Activated CD4-positive, CD25-positive, alpha-beta regulatory T cell treated with anti-CD3 and anti-CD28 coated beads, Interleukin-2, amount 50 U/mL, for 24 hours (primary cell): ENCODE measurements around the gene SLC22A16.
"Not testable (repeated sequence)": the region's sequence is repeated elsewhere in the genome, so short reads cannot be mapped to it uniquely, and the experiment has no call there.

Experiments
- ATAC-seq, 2 donors: fragments of 150-1000 bp; cut with Tn5 transposase; one replicate each; pipeline ENCODE4 v1.10.0; 2021; ENCODE audit warnings: mild to moderate bottlenecking in 1 of 2, moderate library complexity in 1 of 2

Gene SLC22A16, protein sequence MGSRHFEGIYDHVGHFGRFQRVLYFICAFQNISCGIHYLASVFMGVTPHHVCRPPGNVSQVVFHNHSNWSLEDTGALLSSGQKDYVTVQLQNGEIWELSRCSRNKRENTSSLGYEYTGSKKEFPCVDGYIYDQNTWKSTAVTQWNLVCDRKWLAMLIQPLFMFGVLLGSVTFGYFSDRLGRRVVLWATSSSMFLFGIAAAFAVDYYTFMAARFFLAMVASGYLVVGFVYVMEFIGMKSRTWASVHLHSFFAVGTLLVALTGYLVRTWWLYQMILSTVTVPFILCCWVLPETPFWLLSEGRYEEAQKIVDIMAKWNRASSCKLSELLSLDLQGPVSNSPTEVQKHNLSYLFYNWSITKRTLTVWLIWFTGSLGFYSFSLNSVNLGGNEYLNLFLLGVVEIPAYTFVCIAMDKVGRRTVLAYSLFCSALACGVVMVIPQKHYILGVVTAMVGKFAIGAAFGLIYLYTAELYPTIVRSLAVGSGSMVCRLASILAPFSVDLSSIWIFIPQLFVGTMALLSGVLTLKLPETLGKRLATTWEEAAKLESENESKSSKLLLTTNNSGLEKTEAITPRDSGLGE

DNA sequence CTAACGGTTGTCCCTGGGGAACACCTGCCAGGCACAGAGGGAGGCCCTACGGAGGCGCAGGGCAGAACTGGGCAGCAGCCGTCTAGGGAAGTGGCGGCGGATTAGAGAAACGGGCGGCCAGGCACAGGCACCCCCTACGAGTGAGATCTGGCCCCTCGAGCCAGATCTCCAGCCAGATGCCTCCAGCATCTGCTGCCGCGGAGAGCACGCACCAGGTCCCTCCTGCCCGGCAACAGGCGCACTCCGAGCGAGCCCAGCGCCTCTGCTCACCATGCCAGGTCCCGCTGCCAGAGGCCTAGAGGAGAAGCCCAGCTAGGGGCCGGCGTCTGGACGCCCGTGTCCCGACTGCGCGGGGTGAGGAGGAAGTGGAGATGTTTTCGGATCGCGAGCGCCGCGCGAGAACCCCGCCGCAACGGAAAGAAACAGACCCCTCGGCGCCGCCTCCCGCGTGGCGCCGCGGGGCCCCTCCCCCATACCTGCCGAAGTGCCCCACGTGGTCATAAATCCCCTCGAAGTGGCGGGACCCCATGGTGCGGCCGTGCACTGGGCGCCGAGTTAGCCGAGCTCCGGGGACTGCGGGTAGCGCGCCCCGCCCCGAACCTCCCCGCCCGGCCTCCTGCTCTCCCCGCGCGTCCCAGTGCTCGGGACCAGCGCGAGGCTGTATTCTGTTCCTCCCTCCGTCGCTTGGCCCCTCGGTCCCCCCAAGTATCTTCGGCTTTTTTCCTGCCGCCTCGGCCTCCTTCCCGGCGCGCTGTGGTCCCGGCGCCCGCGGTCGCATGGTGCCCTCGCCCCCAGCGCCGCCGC lies at the start of gene SLC22A16:
TSS of gene SLC22A16 (minus strand) at position 568 of the 804 bp plus-strand sequence. CDS start at position 529, 39 bp downstream.
- no peak for ATAC-seq

DNA sequence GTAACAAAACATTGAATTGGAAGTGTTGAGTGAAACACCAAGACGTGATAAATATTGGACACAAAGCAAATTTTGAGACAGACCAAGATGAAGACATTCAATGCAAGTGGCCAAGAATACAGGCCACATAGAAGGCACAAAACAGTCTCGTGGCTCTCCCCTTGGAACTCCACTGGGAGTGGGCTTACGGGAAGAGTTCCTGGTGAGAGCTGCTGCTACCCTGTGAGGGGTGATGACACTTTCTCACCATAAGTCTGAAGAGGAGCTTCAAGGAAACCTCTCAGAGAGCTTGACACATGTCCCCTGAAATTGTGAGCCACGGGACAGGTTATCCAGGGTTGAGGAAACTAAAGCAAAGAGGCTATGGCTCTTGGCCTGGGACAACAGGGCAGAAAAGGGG lies 48.6 kb upstream of the SLC22A16 start:
- ATAC-seq = no peak

DNA sequence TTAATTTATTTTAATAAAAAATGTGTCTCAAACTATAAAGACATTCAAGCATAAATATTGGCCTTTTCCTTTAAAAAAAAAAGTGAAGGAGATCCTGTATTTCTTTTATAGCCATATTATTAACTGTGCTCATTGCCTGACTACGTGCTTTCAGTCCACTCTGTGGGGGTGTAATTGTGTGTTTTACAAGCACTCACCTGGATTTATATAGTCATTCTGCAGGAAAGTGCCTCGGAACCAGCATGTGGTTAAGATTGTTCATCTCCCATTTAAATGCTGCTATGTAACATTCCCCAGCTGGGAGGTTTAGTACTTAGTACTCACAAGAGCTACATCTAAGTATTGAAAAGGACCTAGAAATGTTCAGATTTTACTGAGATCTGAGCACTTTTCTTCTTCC lies 47.9 kb upstream of the SLC22A16 start:
- ATAC-seq = no peak

DNA sequence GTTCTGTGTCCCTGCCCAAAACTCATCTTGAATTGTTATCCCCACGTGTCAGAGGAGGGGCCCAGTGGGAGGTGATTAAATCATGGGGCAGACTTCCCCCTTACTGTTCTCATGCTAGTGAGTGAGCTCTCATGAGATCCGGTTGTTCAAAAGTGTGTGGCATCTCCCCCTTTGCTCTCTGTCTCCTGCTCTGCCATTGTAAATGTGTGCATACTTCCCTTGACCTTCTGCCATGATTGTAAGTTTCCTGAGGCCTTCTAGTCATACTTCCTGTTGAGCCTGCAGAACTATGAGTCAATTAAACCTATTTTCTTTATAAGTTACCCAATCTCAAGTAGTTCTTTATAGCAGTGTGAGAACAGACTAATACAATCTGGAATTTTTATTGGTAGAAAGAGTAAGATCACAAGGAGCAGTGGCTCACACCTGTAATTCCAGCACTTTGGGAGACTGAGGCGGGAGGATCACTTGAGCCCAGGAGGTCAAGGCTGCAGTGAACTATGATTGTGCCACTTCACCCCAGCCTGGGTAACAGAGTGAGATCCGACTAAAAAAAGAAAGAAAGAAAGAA lies 47.1 kb upstream of the SLC22A16 start:
- ATAC-seq = no peak

DNA sequence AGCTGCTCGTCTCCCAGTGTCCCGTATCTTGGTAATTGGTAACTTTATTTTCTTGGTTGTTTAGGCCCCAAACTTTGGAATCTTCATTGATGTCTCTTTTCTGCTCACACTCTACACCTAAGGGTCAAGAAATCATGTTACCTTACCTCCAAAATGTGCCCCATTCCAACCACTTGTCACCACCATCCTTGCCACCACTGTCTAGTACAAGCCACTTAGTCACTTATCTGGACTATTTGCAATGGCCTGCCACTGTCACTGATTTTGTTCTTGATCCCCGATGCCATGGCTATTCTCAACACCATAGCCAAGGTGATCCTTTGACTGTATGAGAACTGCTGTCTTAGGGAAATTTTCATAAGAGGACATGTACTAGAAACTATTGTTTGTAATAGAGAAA lies 46.0 kb upstream of the SLC22A16 start:
- ATAC-seq = no peak

DNA sequence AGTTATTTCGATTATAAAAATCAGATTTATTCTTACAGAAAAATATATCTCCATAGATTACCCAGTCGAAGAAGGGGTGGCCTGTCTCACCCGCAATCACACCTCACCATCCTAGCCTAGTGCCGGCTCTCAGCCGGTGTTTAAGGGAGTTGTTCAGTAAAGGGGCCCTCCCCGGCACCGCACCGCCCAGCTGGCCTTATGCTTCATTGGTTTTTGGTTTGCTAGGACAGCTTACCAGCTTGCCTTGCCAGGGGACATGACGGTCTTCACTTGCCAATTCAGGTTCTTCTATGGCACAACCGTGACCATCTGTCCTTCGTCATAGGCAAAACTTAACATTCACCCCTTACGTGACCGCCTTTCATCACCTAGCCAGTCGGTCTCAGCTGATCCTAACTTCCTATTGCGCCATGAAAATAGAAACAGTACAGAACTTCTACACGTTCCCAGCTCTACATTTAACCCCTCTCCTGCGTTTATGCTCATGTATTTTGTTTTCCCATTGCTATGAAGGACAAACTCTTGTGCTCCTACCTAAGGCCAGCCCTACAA lies 44.7 kb upstream of the SLC22A16 start:
- no peak for ATAC-seq

DNA sequence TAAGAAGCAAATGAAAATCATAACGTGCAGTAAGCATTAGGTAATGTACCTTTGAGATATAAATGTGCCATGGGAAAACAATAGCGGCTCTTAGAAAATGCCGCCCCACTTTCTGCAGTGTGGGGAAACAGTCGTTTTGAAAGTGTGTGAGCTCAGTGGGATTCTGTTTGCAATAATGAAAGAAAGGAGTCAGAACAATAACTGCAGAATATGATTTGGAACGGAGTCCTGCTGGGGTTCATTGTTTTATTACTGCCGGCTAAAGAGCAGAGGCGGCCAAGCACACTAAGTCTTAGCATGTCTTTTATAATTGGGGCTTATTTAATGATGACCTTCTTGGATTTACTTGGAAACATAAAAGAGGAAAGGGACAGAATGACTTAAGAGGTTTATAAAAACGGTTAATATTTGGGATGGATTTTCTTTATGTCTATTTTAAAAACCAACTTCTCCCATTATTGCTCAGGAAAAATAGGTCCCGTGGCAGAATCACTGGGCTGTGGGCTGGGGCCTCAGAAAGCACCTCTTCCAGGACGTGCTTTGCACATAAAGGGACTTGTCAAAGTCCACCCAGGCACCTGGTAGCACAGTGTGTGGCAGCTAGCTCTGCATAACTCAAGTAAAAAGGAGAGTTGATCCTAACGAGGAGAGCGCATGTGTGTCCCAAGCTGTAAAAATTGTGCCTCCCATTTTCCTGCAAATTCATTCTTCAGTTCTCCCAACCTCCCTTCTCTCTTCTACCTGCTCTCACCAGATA lies 44.0 kb upstream of the SLC22A16 start:
- no peak for ATAC-seq

DNA sequence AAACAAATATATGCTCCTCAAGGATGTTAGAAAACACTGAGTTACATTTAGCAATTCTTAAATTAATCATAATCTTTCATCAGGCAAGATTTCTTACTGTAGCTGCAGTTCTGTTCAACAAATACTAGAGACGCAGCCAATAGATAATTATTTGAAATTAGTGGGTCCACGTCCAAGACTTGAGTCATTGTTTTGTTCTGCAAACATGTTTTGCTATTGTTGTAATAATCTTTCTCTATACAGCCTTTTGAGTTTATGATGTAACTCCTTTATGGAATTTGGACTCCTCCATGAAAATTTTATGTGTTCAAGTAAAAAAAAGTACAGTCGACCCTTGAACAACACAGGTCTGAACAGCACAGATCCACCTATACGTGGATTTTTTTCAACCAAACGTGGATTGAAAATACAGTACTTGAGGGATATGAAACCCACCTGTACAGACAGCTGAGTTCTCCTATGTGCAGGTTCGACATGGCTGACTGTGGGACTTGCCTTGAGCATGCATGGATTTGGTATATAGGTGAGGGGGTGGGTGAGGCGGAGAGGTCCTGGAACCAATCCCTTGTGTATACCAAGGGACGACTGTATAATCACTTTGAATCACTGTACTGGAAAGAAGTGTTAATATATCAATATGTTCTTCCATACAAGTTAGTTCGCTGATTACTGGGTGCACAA lies 41.3 kb upstream of the SLC22A16 start:
- no peak for ATAC-seq

DNA sequence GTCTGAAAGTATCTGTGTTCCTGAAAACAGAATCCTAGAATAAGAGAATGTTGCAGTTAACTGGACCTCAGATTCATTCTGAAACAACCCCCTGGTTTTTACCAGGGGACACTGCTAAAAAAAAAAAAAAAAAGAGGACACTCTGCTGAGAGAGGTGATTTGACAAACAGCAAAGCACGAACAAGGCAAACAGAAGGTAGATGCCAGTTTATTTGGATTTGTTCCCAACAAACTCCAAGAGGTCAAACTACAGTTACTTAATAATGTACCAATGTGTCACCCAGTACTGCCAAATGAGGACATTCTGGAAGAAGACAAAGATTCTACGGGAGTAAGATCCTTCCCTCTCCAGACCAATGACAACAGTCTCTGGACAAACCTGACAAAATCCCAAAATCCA lies 40.6 kb upstream of the SLC22A16 start:
- no peak for ATAC-seq

DNA sequence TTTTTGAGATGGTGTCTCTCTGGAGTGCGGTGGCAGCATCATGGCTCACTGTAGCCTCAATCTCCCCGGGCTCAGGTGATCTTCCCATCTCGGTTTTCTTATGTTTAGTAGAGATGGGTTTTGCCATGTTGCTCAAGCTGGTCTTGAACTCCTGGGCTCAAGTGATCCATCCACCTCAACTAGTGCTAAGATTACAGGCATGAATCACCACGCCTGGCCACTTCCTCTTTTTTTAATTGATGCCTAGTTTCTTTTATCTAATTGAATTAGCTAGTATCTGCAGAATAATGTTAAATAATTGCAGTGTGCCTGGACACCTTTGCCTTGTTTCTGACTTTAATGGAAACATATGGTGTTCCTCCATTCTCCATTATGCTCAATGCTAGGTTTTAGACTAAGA lies 38.4 kb upstream of the SLC22A16 start:
- no peak for ATAC-seq

DNA sequence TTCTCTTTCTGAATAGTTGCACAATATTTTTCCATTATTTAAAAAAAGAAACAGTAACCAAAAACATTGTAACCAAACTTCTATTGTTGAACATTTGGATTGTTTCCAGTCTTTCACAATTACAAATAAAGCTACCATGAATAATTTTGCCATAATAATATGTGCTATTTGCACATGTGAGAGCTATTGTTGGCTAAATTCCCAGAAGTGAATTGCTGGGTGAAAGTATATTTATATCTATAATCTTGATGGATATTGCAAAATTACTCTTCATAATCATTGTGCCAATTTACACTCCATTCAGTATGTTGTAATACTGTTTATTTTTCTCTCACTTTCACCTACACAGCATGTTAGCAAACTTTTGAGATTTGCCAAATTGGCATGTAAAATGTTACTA lies 36.6 kb upstream of the SLC22A16 start:
- ATAC-seq = no peak

DNA sequence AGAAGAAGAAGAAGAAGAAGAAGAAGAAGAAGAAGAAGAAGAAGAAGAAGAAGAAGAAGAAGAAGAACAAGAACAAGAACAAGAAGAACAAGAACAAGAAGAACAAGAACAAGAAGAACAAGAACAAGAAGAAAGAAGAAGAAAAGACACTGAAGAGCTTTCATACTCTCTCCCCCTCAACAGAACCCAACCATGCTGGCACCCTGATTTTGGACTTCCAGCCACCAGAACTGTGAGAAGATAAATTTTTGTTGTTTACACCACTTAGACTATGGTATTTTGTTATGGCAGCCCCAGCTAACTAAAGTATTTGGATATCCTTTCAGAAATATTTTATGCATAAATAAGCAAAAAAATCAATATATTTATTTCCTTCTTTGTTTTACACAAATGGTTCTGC lies 36.1 kb upstream of the SLC22A16 start:
- ATAC-seq = not testable (repeated sequence)

DNA sequence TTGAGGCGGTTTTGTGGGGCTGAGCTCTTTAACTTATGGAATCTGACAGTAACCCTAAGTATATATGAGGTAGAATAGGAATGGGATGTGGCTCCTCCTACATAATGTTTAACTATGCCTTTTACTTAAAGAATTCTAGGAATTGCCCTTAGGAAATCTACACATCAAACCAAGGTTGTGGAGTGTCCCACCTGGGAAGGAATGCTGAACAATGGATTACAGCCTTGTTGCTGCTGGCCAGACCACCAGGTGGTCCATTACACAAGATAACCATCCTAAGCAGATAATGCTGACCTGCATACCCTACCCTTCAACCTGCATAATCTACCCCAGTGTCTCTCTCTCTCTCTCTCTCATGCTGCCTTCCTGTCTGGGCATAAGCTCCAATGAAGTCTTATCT lies 35.0 kb upstream of the SLC22A16 start:
- ATAC-seq = no peak

DNA sequence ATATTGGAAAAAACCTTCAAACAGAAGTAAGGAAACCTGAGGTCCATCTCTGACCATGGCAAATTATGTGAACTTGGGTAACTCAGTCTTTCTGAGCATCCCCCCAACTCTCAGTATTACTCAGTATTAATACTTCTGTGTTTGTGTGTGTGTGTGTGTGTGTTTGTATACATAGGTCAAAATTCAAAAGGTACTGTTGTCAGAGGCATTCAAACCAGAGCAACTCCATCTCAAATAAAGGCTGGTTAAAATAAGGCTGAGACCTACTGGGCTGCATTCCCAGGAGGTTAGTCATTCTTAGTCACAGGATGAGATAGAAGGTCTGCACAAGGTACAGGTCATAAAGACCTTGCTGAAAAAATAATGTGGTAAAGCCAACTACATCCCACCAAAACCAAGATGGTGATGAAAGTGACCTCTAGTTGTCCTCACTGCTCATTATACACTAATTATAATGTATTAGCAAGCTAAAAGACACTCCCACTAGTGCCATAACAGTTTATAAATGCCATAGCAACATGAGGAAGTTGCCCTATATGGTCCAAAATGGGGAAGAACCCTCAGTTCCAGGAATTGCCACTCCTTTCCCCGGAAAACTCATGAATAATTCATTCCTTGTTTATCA lies 33.3 kb upstream of the SLC22A16 start:
- peak in 1 of 2 donors; percentile 27 for ATAC-seq

DNA sequence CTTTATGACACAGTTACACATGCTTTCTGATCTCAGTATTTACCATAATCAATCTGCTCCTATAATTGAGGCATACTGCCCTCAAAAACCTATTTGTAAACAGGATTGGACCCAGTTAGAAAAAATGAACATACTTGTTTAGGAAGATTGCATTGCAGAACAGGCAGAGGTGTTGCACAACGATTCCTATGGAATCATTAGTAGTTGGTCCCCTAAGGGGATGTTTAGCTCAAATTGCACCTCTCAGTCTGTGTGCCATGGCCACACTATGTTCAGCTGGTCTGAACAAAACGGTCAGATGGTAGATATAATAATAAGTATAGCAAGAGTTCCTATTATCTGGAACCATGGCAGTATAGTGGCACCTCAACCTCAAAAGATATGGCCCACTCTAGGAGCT lies 28.5 kb upstream of the SLC22A16 start:
- not testable (repeated sequence) for ATAC-seq

DNA sequence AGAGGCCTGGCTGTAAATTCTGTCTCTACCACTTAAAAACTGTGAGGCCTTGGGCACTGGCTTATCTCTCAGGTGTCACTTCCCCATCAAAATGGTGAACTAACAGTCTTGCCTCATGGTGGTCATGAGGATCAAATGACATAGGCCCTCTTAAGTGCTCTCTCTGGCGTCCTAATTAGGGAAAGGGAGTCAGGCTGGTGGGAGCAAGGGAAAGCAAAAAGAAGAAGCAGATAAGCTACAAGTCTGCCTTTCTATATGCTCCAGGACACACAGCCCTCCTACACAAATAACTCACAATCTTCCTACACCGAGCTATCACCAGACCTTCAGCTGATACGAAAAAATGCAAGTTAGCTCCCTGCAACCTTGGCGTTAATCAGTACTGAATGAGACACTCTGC lies 19.5 kb upstream of the SLC22A16 start:
- no peak for ATAC-seq

DNA sequence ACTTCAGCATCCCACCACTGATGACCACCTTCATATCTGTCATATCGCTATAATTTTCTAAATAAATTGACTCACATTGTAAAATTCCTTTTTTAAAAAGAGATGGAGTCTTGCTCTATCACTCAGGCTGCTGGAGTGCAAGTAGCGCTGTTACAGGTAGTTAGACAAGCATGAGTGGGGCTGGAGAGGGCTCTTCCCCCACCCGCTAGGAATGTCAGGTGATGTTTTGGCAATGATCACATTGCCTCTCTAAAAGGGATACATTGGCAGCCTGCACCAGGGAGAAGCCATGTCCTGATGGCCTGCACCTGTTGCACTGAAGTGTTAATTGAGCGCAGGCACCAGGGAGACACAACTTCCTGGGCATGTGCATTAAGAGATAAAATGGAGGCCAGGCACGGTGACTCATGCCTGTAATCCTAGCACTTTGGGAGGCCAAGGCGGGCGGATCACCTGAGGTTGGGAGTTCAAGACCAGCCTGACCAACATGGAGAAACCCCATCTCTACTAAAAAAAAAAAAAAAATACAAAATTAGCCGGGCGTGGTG lies 16.9 kb upstream of the SLC22A16 start:
- ATAC-seq = no peak

DNA sequence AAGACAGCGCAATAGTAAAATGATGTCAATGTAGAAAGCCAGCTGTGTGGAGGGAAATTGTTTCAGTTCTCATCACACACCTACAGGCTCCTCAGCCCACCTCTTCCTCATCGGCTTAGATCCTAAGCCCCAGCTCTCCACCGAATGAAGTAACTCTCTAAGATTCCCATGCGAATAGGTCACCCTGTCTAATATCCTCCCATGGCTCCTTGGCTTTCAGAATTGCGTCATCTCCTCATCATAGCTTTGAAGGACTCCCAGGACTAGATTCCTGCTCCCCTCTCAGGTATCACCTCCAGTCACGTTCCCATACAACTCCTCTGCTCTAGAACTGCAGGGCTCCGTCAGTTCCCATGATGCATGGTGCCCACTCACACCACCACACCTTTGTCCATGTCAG lies 16.2 kb upstream of the SLC22A16 start:
- ATAC-seq = no peak

DNA sequence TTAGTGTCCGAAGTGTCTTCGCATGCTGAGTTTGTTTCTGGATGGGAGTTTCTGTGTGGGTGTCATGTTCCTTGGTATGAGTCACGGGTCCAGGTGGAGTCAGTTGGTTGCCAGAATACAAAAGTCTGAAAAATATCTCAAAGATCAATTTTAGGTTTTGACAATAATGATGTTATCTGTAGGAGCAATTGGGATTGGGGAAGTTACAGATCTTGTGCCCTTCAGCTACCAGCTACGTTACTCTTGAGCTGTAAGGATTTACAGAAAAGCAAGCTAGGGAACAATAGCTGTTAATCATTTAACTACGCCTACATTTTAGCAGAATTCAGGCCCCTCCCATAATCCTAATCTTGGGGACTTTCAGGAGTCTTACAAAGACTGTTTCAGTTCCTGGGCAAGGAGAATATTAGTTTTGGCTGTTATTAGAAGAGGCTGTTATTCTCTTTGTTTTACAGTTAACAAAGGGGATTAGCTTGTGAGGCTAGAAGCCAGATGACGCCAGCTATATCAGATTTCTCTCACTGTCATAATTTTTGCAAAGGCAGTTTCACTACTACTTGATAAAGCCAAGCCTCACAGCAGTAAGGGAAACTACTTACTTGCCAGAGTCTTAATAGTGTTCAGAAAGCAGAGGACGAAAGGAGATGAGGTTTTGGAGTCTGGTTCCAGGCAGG lies 15.4 kb upstream of the SLC22A16 start:
- ATAC-seq = no peak

DNA sequence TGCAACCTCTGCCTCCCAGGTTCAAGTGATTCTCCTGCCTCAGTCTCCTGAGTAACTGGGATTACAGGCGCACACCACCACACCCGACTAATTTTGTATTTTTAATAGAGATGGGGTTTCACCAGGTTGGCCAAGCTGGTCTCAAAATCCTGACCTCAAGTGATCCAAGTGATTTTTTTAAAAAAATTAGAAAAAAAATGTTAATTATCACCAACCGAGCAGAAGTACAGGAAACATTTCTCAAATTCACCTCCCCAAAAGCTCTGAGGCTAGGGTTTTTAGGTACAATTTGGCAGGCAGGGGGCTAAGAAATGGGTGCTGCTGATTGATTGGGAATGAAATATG lies 14.9 kb upstream of the SLC22A16 start:
- ATAC-seq = no peak
